ENCODE data around the gene NR5A2.

NR5A2 gene

DNA sequence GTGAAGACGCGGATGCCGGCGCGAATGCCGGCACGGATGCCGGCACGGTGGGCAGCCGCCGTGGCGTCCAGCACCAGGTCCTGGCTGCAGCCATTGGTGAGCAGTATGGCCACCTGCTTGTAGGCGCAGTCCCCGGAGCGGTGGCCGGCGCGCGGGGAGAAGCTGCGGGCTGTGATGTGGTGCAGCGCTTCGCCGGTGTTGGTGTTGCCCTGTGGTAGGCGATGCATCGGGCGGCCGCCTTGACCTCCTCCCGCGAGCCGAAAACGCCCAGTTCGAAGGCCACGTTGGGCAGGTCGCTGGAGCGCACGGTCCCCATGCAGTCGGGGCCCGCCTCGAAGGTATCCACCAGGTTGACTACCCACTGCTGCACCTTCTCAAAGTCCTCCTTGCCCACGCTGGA is 120.2 kb downstream of the NR5A2 start:
- ChIA-PET POLR2A (no interaction called here), CTCF (no interaction called here)
- TF ChIP-seq ZNF394 (tag by site-specific recombination; IDR thresholded peaks at IDR 0.05; ENCODE audit: borderline replicate concordance): no peak
- TF ChIP-seq OSR2 (tag by site-specific recombination; IDR thresholded peaks at IDR 0.05): no peak
- Histone ChIP-seq H3K9me3 (ENCODE audit: control insufficient read depth, insufficient read depth, low read depth, low read length) (no peaks in the 10 kb centered on the region), H3K4me3 (ENCODE audit: low read depth, low read length) (no peak overlapping the region), H3K36me3 (ENCODE audit: control insufficient read depth in 2 of 2, insufficient read depth in 1 of 2, low read length in 2 of 2) (no peaks in the 10 kb centered on the region), H3K27ac (ENCODE audit: extremely low read depth, low read depth, low read length) (no peak overlapping the region), H3K4me1 (ENCODE audit: control insufficient read depth, insufficient read depth, low read length) (0 out of 2 replicates have a peak, but pooled peaks cover 3% of the 10 kb centered on the region)

DNA sequence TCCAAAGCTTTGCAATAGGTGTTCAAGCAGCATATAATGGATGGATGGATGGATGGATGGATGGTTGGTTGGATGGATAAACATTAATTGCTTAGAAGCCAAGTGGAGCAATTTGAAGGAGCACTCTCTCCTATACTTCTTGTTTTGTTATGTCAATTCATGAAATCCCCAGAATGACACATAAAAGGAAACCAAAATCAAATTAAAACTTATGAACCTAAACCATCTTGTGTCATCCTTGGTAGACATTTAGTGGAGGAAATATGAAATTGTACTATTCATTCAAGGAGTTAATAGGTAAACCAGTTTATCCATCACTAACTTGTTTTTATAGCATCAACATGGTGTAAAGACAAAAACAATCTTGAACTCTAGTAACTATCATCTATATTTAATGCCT is 122.5 kb downstream of the NR5A2 start:
- Histone ChIP-seq H3K4me1 (ENCODE audit: control insufficient read depth, insufficient read depth, low read length) (0 out of 2 replicates have a peak, but pooled peaks cover 3% of the 10 kb centered on the region), H3K36me3 (ENCODE audit: control insufficient read depth in 2 of 2, insufficient read depth in 1 of 2, low read length in 2 of 2) (no peaks in the 10 kb centered on the region), H3K4me3 (ENCODE audit: low read depth, low read length) (no peak overlapping the region), H3K9me3 (ENCODE audit: control insufficient read depth, insufficient read depth, low read depth, low read length) (no peaks in the 10 kb centered on the region), H3K27ac (ENCODE audit: extremely low read depth, low read depth, low read length) (no peak overlapping the region)
- no peak for TF ChIP-seq ZNF140 (tag by site-specific recombination; IDR thresholded peaks at IDR 0.05)
- TF ChIP-seq ZNF529 (tag by site-specific recombination; IDR thresholded peaks at IDR 0.05; ENCODE audit: insufficient replicate concordance): no peak
- TF ChIP-seq ZNF561 (tag by site-specific recombination; IDR thresholded peaks at IDR 0.05; ENCODE audit: borderline replicate concordance): no peak
- no peak for TF ChIP-seq KLF7 (tag by site-specific recombination; IDR thresholded peaks at IDR 0.05; ENCODE audit: borderline replicate concordance)
- TF ChIP-seq ZNF548 (tag by site-specific recombination; IDR thresholded peaks at IDR 0.05): no peak
- TF ChIP-seq, protein P1, sequence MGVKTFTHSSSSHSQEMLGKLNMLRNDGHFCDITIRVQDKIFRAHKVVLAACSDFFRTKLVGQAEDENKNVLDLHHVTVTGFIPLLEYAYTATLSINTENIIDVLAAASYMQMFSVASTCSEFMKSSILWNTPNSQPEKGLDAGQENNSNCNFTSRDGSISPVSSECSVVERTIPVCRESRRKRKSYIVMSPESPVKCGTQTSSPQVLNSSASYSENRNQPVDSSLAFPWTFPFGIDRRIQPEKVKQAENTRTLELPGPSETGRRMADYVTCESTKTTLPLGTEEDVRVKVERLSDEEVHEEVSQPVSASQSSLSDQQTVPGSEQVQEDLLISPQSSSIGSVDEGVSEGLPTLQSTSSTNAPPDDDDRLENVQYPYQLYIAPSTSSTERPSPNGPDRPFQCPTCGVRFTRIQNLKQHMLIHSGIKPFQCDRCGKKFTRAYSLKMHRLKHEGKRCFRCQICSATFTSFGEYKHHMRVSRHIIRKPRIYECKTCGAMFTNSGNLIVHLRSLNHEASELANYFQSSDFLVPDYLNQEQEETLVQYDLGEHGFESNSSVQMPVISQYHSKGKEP (tag by site-specific recombination; IDR thresholded peaks at IDR 0.05): no peak
- no peak for TF ChIP-seq ZNF521 (tag by site-specific recombination; IDR thresholded peaks at IDR 0.05)
- TF ChIP-seq ZNF560 (tag by site-specific recombination; IDR thresholded peaks at IDR 0.05; ENCODE audit: borderline replicate concordance): no peak
- TF ChIP-seq YY2 (tag by site-specific recombination; IDR thresholded peaks at IDR 0.05): no peak
- TF ChIP-seq, protein P2, sequence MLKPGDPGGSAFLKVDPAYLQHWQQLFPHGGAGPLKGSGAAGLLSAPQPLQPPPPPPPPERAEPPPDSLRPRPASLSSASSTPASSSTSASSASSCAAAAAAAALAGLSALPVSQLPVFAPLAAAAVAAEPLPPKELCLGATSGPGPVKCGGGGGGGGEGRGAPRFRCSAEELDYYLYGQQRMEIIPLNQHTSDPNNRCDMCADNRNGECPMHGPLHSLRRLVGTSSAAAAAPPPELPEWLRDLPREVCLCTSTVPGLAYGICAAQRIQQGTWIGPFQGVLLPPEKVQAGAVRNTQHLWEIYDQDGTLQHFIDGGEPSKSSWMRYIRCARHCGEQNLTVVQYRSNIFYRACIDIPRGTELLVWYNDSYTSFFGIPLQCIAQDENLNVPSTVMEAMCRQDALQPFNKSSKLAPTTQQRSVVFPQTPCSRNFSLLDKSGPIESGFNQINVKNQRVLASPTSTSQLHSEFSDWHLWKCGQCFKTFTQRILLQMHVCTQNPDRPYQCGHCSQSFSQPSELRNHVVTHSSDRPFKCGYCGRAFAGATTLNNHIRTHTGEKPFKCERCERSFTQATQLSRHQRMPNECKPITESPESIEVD (tag by site-specific recombination; IDR thresholded peaks at IDR 0.05): no peak
- no peak for TF ChIP-seq ZNF610 (tag by site-specific recombination; IDR thresholded peaks at IDR 0.05; ENCODE audit: borderline replicate concordance)
- no peak for TF ChIP-seq ZNF629 (tag by site-specific recombination; IDR thresholded peaks at IDR 0.05)
- TF ChIP-seq ZNF175 (tag by site-specific recombination; IDR thresholded peaks at IDR 0.05): no peak
- no peak for TF ChIP-seq ZNF169 (tag by site-specific recombination; IDR thresholded peaks at IDR 0.05)
- no peak for TF ChIP-seq ZNF341 (tag by site-specific recombination; IDR thresholded peaks at IDR 0.05; ENCODE audit: low read depth)
- TF ChIP-seq KLF1 (tag by site-specific recombination; IDR thresholded peaks at IDR 0.05): no peak
- ChIA-PET POLR2A (no interaction called here), CTCF (no interaction called here)

DNA sequence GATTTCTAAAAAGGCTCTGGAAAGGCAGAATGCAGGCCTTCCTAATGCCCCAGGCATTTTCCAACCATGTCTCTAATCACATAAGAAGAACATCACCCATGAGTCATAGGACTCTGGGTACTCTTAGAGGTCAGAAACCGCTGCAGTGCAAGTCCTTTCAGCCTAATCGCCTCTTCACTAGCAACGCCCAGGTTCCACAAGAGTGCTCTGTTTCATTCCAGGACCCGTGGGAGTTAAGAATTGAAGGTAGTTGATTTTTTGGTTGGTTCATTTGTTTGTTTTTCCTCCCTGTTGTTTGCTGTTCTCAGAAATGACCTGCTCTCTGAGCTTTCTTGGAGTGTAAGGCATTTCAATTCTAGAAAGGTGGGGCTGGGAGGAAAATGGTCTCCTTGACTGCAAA is 123.2 kb downstream of the NR5A2 start:
- TF ChIP-seq BCL6B (tag by site-specific recombination; IDR thresholded peaks at IDR 0.05) (peak; percentile 60; the same call in 1 of the 2 replicates), ZNF660 (tag by site-specific recombination; IDR thresholded peaks at IDR 0.05) (no peak), ZNF146 (tag by site-specific recombination; IDR thresholded peaks at IDR 0.05) (no peak), TRIM28 (IDR thresholded peaks at IDR 0.05; ENCODE audit: borderline replicate concordance, low read length) (peak; percentile 27; the same call in 1 of the 2 replicates), PRDM1 (tag by site-specific recombination; IDR thresholded peaks at IDR 0.05) (peak; percentile 67), ZFHX2 (tag by site-specific recombination; conservative IDR thresholded peaks at IDR 0.05) (peak; percentile 84), EGR2 (tag by site-specific recombination; IDR thresholded peaks at IDR 0.05; ENCODE audit: low read depth) (peak; percentile 55; the same call in 1 of the 2 replicates)
- POLR2A ChIA-PET: no interaction called here
- Histone ChIP-seq H3K4me3 (ENCODE audit: low read depth, low read length) (no peak overlapping the region), H3K4me1 (ENCODE audit: control insufficient read depth, insufficient read depth, low read length) (0 out of 2 replicates have a peak, but pooled peaks cover 3% of the 10 kb centered on the region), H3K27ac (ENCODE audit: extremely low read depth, low read depth, low read length) (no peak overlapping the region), H3K36me3 (ENCODE audit: control insufficient read depth in 2 of 2, insufficient read depth in 1 of 2, low read length in 2 of 2) (no peaks in the 10 kb centered on the region), H3K9me3 (ENCODE audit: control insufficient read depth, insufficient read depth, low read depth, low read length) (no peaks in the 10 kb centered on the region)
- CTCF ChIA-PET: interaction anchor here (0.7 to 1.7 kb wide), 3 partner anchors 11 to 83 kb away, joined by 3 to 7 read pairs (median 3); no protein-coding TSS in a partner anchor

Data from HEK293 (cell line).